ENCODE results near the gene DCAF7. TPM values are rescaled to one million over a fixed set of nuclear protein-coding genes. Genes with fewer than 3 reads are reported as not detected.

DCAF7 gene
- total and polyA plus RNA-seq, 2 donors from 2014 or later, result 19.9 to 81.0 TPM

DNA sequence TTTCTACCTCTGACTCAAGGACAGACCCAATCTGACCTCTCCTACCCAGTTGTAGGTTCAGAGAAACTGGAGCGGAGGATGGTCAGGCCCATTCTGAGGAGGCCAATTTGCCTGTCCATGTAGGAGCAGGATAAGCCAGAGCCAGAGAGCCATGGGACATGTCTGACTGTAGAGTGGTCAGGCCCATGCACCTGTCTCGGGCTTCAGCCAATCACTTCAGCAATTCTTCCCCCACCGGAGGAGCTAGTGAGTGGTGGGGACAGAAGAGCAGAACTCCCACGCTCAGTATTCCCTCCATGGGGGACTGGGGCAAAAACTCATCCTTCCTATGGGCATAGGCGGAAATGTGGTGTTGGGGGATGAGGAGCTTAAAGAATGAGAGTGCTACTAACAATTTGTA, 14.3 kb downstream of the DCAF7 start:
- Histone ChIP-seq H3K9ac (ENCODE audit: low read length in 3 of 3) (no peak overlapping the region), H3K36me3 (ENCODE audit: control insufficient read depth in 2 of 3, insufficient read depth in 3 of 3, low read length in 3 of 3) (no peaks in the 10 kb centered on the region), H3K27ac (ENCODE audit: low read depth in 2 of 2, low read length in 2 of 2) (no peak overlapping the region), H3K4me1 (ENCODE audit: control insufficient read depth in 2 of 3, insufficient read depth in 2 of 3, low read depth in 1 of 3, low read length in 3 of 3) (no peaks in the 10 kb centered on the region), H3K9me3 (ENCODE audit: control insufficient read depth in 2 of 3, insufficient read depth in 1 of 3, low read length in 3 of 3) (no peaks in the 10 kb centered on the region), H3K27me3 (ENCODE audit: control insufficient read depth, insufficient read depth, low read length) (no peaks in the 10 kb centered on the region), H3K4me3 (ENCODE audit: low read length in 3 of 3) (no peak overlapping the region)
- FAIRE-seq, result no peak
- intact Hi-C loops (cut with DNase I), result no loop called here
- no peak for DNase-seq
- TF ChIP-seq, protein P1, sequence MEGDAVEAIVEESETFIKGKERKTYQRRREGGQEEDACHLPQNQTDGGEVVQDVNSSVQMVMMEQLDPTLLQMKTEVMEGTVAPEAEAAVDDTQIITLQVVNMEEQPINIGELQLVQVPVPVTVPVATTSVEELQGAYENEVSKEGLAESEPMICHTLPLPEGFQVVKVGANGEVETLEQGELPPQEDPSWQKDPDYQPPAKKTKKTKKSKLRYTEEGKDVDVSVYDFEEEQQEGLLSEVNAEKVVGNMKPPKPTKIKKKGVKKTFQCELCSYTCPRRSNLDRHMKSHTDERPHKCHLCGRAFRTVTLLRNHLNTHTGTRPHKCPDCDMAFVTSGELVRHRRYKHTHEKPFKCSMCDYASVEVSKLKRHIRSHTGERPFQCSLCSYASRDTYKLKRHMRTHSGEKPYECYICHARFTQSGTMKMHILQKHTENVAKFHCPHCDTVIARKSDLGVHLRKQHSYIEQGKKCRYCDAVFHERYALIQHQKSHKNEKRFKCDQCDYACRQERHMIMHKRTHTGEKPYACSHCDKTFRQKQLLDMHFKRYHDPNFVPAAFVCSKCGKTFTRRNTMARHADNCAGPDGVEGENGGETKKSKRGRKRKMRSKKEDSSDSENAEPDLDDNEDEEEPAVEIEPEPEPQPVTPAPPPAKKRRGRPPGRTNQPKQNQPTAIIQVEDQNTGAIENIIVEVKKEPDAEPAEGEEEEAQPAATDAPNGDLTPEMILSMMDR (IDR thresholded peaks at IDR 0.05; ENCODE audit: borderline replicate concordance, extremely low read depth, insufficient read depth), result no peak

DNA sequence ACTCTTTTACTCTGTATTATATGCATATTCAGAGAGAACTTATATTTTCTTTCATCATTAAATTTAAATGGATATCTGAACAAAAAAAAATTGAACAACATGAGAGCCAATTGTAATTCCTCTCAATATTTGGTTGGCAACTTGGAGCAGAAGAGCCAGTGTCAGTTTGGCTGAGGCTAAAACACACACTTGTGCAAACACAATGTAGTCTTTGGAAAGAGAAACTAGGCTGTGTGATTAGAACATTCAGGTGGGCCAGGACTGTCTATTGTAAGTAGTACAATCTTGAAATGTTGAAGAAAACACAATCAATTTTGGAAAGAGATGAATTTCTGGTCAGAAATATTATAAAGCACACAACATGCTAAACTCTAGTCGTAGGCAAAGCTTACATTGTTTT, 17.0 kb downstream of the DCAF7 start:
- Histone ChIP-seq H3K36me3 (ENCODE audit: control insufficient read depth in 2 of 3, insufficient read depth in 3 of 3, low read length in 3 of 3) (no peaks in the 10 kb centered on the region), H3K27ac (ENCODE audit: low read depth in 2 of 2, low read length in 2 of 2) (no peak overlapping the region), H3K9me3 (ENCODE audit: control insufficient read depth in 2 of 3, insufficient read depth in 1 of 3, low read length in 3 of 3) (no peaks in the 10 kb centered on the region), H3K4me3 (ENCODE audit: low read length in 3 of 3) (no peak overlapping the region), H3K9ac (ENCODE audit: low read length in 3 of 3) (no peak overlapping the region), H3K27me3 (ENCODE audit: control insufficient read depth, insufficient read depth, low read length) (no peaks in the 10 kb centered on the region), H3K4me1 (ENCODE audit: control insufficient read depth in 2 of 3, insufficient read depth in 2 of 3, low read depth in 1 of 3, low read length in 3 of 3) (no peaks in the 10 kb centered on the region)
- TF ChIP-seq, protein P1 (IDR thresholded peaks at IDR 0.05; ENCODE audit: borderline replicate concordance, extremely low read depth, insufficient read depth), result no peak
- FAIRE-seq (no peak), DNase-seq (no peak)
- intact Hi-C loops (cut with DNase I), result no loop called here

DNA sequence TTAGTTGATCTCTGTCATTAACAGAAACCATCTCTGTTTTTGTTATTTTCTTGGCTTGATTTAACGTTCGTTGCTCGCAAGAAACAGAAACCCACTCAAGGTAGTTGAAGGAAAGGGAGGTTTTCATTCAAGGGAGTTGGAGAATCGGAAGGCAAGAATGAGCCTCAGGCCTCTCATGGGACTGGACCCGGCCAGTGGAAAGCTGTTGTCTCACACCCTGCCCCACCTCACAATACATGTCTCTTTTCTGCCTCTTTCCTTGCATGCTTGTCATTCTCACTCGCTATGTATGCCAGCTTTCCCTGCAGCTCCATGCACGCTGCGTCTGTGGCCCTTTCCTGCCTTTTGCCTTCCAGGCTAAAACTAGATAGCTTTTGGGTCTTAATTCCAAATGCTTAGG, 18.3 kb downstream of the DCAF7 start:
- no peaks in the 10 kb centered on the region for H3K4me1 ChIP-seq (ENCODE audit: control insufficient read depth in 2 of 3, insufficient read depth in 2 of 3, low read depth in 1 of 3, low read length in 3 of 3)
- H3K36me3 ChIP-seq (ENCODE audit: control insufficient read depth in 2 of 3, insufficient read depth in 3 of 3, low read length in 3 of 3), result no peaks in the 10 kb centered on the region
- intact Hi-C loops (cut with DNase I), result no loop called here
- TF ChIP-seq, protein P1 (IDR thresholded peaks at IDR 0.05; ENCODE audit: borderline replicate concordance, extremely low read depth, insufficient read depth), result no peak
- DNase-seq, result no peak
- H3K27ac ChIP-seq (ENCODE audit: low read depth in 2 of 2, low read length in 2 of 2), result no peak overlapping the region
- H3K27me3 ChIP-seq (ENCODE audit: control insufficient read depth, insufficient read depth, low read length), result no peaks in the 10 kb centered on the region
- no peak overlapping the region for H3K4me3 ChIP-seq (ENCODE audit: low read length in 3 of 3)
- H3K9ac ChIP-seq (ENCODE audit: low read length in 3 of 3), result no peak overlapping the region
- no peaks in the 10 kb centered on the region for H3K9me3 ChIP-seq (ENCODE audit: control insufficient read depth in 2 of 3, insufficient read depth in 1 of 3, low read length in 3 of 3)
- FAIRE-seq, result no peak

DNA sequence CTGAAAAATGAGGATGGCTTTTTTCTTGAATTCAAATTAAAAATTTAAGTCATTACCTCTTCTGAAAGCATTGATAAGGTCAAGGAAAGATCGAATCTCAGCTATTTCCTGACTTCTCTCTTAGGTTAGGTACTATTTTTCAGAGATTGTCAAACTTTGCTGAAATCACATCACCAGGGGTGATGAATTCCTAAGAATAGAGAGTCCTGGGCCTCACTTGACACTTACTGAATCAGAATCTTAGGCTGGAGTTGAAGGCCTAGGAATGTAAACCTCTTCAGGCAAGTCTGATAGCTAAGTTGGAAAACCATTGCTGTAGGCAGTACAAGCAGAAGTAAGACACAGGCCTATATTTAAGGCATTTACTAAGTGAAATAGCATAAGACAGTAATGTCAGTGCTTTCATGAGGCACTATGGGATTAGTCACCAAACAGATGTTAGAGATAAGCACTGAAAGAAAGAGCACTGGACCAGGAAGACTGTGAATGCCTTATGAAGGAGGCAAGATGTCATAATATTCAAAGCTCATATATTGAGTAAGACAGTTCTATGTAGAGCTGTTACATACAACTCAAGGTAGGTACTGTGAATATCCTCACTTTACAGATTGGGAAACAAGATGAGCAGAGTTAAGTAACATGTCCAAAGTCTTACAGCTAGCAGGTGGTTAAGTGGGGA, 21.5 kb downstream of the DCAF7 start:
- Histone ChIP-seq H3K9me3 (ENCODE audit: control insufficient read depth in 2 of 3, insufficient read depth in 1 of 3, low read length in 3 of 3) (no peaks in the 10 kb centered on the region), H3K4me1 (ENCODE audit: control insufficient read depth in 2 of 3, insufficient read depth in 2 of 3, low read depth in 1 of 3, low read length in 3 of 3) (no peaks in the 10 kb centered on the region), H3K27ac (ENCODE audit: low read depth in 2 of 2, low read length in 2 of 2) (no peak overlapping the region), H3K27me3 (ENCODE audit: control insufficient read depth, insufficient read depth, low read length) (no peaks in the 10 kb centered on the region), H3K36me3 (ENCODE audit: control insufficient read depth in 2 of 3, insufficient read depth in 3 of 3, low read length in 3 of 3) (no peaks in the 10 kb centered on the region), H3K9ac (ENCODE audit: low read length in 3 of 3) (no peak overlapping the region), H3K4me3 (ENCODE audit: low read length in 3 of 3) (no peak overlapping the region)
- intact Hi-C loops (cut with DNase I), result no loop called here
- DNase-seq (no peak), FAIRE-seq (no peak)
- TF ChIP-seq, protein P1 (IDR thresholded peaks at IDR 0.05; ENCODE audit: borderline replicate concordance, extremely low read depth, insufficient read depth), result no peak

Data from kidney (tissue), 14 donors.